ENCODE results near the gene COL9A2.

Gene COL9A2

GRCh38 chr1:40301541-40302299 is 15.4 kb downstream of the COL9A2 start:
- no peak for DNase-seq

- DNase-seq = no peak
These were observed 16.0 kb downstream of the COL9A2 start for GRCh38 chr1:40301066-40301465.

GRCh38 chr1:40300651-40301050 is 16.4 kb downstream of the COL9A2 start:
- DNase-seq = no peak

- no peak for DNase-seq
These were observed 16.9 kb downstream of the COL9A2 start for GRCh38 chr1:40300249-40300567.

- DNase-seq = no peak
These were observed 17.5 kb downstream of the COL9A2 start for GRCh38 chr1:40299366-40300248.

- no peak for DNase-seq
These were observed 25.8 kb downstream of the COL9A2 start for GRCh38 chr1:40291293-40291692.

- DNase-seq = no peak
These were observed 35.2 kb downstream of the COL9A2 start for GRCh38 chr1:40281853-40282252.

GRCh38 chr1:40276122-40276521 is 41.0 kb downstream of the COL9A2 start:
- no peak for DNase-seq

- no peak for DNase-seq
These were observed 42.8 kb downstream of the COL9A2 start for GRCh38 chr1:40274331-40274730.

GRCh38 chr1:40273547-40274166 is 43.4 kb downstream of the COL9A2 start:
- no peak for DNase-seq

GRCh38 chr1:40272653-40273213 is 44.4 kb downstream of the COL9A2 start:
- no peak for DNase-seq

- no peak for DNase-seq
These were observed 46.8 kb downstream of the COL9A2 start for GRCh38 chr1:40270152-40270834.

GRCh38 chr1:40268211-40268610 is 48.9 kb downstream of the COL9A2 start:
- no peak for DNase-seq

- no peak for DNase-seq
These were observed 49.3 kb downstream of the COL9A2 start for GRCh38 chr1:40267767-40268187.

GRCh38 chr1:40266786-40267535 is 50.1 kb downstream of the COL9A2 start:
- no peak for DNase-seq

GRCh38 chr1:40265919-40266318 is 51.2 kb downstream of the COL9A2 start:
- DNase-seq = no peak

GRCh38 chr1:40265298-40265697 is 51.8 kb downstream of the COL9A2 start:
- DNase-seq = no peak

GRCh38 chr1:40264354-40264781 is 52.7 kb downstream of the COL9A2 start:
- DNase-seq = no peak

- DNase-seq = no peak
These were observed 58.7 kb downstream of the COL9A2 start for GRCh38 chr1:40258445-40258769.

GRCh38 chr1:40257688-40258444 is 59.2 kb downstream of the COL9A2 start, which contains the start of gene ZMPSTE24:
ZMPSTE24 (plus strand) TSS chr1:40258236; CDS start chr1:40258272, 36 bp downstream.
- DNase-seq = peak; percentile 96

GRCh38 chr1:40257313-40257687 is 59.8 kb downstream of the COL9A2 start:
- no peak for DNase-seq
